HL-60 (cell line): ENCODE data around the gene LIX1.

Experiments used
- DNase-seq, 2 experiments: peaks; one replicate each; pipeline ENCODE4 v3.0.0-alpha.2; 2010 to 2020; ENCODE audit warnings: low read depth in 1 of 2, low spot score in 1 of 2
- H3K27ac ChIP-seq: fragments of 250-450 bp; sonication (Bioruptor Pico); replicated peaks from 2 replicates; pipeline ENCODE4 v1.5.1; 2020; ENCODE audit warnings: mild to moderate bottlenecking, moderate library complexity
- H3K27me3 ChIP-seq: fragments of 250-450 bp; sonication (Bioruptor Pico); 2 replicates; pipeline ENCODE4 v1.5.1; 2021; ENCODE audit warnings: mild to moderate bottlenecking, moderate library complexity; ENCODE audit not compliant: insufficient read depth, poor library complexity, severe bottlenecking
- H3K4me3 ChIP-seq: replicated peaks from 2 replicates; pipeline ENCODE4 v1.5.1; 2011; ENCODE audit warnings: mild to moderate bottlenecking, control low read depth, low read length; ENCODE audit not compliant: insufficient read depth
- CTCF ChIP-seq: IDR thresholded peaks from one replicate; pipeline ENCODE4 v1.5.1; 2011; ENCODE audit warnings: low read length, control low read depth, inconsistent platforms; ENCODE audit not compliant: insufficient read depth
- GABPA ChIP-seq: IDR thresholded peaks from 2 replicates; pipeline ENCODE4 v1.6.1; 2012; ENCODE audit warnings: low read depth
- POLR2AphosphoS5 ChIP-seq: IDR thresholded peaks from 2 replicates; pipeline ENCODE4 v1.6.1; 2012; ENCODE audit warnings: low read depth
- REST ChIP-seq: IDR thresholded peaks from 2 replicates; pipeline ENCODE4 v1.6.1; 2012; ENCODE audit warnings: low read depth; ENCODE audit not compliant: insufficient replicate concordance
- SPI1 ChIP-seq: IDR thresholded peaks from 2 replicates; pipeline ENCODE4 v1.6.1; 2012; ENCODE audit warnings: low read depth, mild to moderate bottlenecking, borderline replicate concordance

LIX1 gene

GRCh38 chr5:97074859-97075489 lies 67.4 kb downstream of the LIX1 start:
- DNase-seq: no peak
- TF ChIP-seq GABPA: no peak
- TF ChIP-seq REST: no peak
- no peak for TF ChIP-seq CTCF
- no peak for TF ChIP-seq SPI1
- no peak for TF ChIP-seq POLR2AphosphoS5
- H3K27ac ChIP-seq: no peak overlapping the region
- H3K27me3 ChIP-seq: no peaks in the 10 kb centered on the region
- H3K4me3 ChIP-seq: no peak overlapping the region

GRCh38 chr5:97073420-97073819 lies 69.0 kb downstream of the LIX1 start:
- Histone ChIP-seq H3K4me3 (no peak overlapping the region), H3K27ac (no peak overlapping the region), H3K27me3 (no peaks in the 10 kb centered on the region)
- TF ChIP-seq SPI1 (no peak), REST (no peak), GABPA (no peak)
- DNase-seq: no peak

GRCh38 chr5:97072696-97073095 lies 69.7 kb downstream of the LIX1 start:
- no peak for TF ChIP-seq GABPA
- H3K27me3 ChIP-seq: no peaks in the 10 kb centered on the region
- no peak overlapping the region for H3K27ac ChIP-seq
- H3K4me3 ChIP-seq: no peak overlapping the region
- no peak for DNase-seq

GRCh38 chr5:97071993-97072392 lies 70.4 kb downstream of the LIX1 start:
- no peak for TF ChIP-seq SPI1
- TF ChIP-seq GABPA: no peak
- no peak for TF ChIP-seq CTCF
- no peak for TF ChIP-seq REST
- TF ChIP-seq POLR2AphosphoS5: no peak
- H3K4me3 ChIP-seq: no peak overlapping the region

More at GRCh38 chr5:97071993-97072392, 70.4 kb downstream of the LIX1 start:
- no peak for DNase-seq
- H3K27me3 ChIP-seq: no peaks in the 10 kb centered on the region
- H3K27ac ChIP-seq: no peak overlapping the region
